HUES64 (cell line): ENCODE data around the gene ACSM5.
"Not testable (repeated sequence)": the region's sequence is repeated elsewhere in the genome, so short reads cannot be mapped to it uniquely, and the experiment has no call there.

Experiments
- H3K27ac ChIP-seq: 2 replicates; pipeline ENCODE4 v1.7.0; 2013; ENCODE audit warnings: low read depth, low read length, inconsistent platforms
- H3K27me3 ChIP-seq: 2 replicates; pipeline ENCODE4 v1.6.1; 2013; ENCODE audit warnings: mild to moderate bottlenecking, low read length; ENCODE audit not compliant: insufficient read depth
- H3K36me3 ChIP-seq: 2 replicates; pipeline ENCODE4 v1.6.1; 2013; ENCODE audit warnings: mild to moderate bottlenecking, low read length; ENCODE audit not compliant: insufficient read depth
- H3K4me1 ChIP-seq: 2 replicates; pipeline ENCODE4 v1.6.1; 2013; ENCODE audit warnings: mild to moderate bottlenecking, low read length, moderate library complexity; ENCODE audit not compliant: insufficient read depth
- H3K4me3 ChIP-seq: 2 replicates; pipeline ENCODE4 v1.5.1; 2013; ENCODE audit warnings: mild to moderate bottlenecking, low read length, moderate library complexity
- H3K9ac ChIP-seq: 2 replicates; pipeline ENCODE4 v1.6.1; 2013; ENCODE audit warnings: mild to moderate bottlenecking, low read depth, low read length
- H3K9me3 ChIP-seq: 2 replicates; pipeline ENCODE4 v1.6.1; 2013; ENCODE audit warnings: low read depth, low read length; ENCODE audit not compliant: insufficient read depth
- WGBS: fragments of 150-250, 120-280 bp; methylation state at CpG from one replicate; pipeline ENCODE4 v1.1.7; 2013; ENCODE audit warnings: missing lambda C conversion rate; 5-methylcytosine and 5-hydroxymethylcytosine counted together

The ACSM5 gene

DNA sequence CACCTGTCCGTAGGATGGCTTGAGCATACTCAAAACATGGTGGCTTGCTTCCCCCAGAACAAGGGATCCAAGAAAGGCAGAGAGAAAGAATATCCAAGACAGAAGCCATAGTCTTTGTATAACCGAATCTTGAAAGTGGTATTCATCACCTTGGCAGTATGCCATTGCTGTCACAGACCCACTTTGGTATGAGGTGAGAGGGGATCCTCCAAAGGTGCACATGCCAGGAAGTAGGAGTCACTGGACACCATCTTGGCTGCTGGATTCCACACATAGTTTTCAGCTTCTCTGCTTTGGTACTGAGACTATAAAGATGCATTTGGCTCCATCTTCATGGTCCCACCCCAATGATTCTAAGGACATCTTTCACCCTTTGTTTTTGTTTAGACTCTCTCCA is 18.1 kb downstream of the ACSM5 start:
- H3K9ac ChIP-seq, H3K4me3 ChIP-seq, H3K36me3 ChIP-seq, H3K4me1 ChIP-seq, H3K9me3 ChIP-seq, H3K27me3 ChIP-seq, H3K27ac ChIP-seq: not testable (repeated sequence)
- WGBS: 91% methylated on average over 2 of the region's 2 CpGs

DNA sequence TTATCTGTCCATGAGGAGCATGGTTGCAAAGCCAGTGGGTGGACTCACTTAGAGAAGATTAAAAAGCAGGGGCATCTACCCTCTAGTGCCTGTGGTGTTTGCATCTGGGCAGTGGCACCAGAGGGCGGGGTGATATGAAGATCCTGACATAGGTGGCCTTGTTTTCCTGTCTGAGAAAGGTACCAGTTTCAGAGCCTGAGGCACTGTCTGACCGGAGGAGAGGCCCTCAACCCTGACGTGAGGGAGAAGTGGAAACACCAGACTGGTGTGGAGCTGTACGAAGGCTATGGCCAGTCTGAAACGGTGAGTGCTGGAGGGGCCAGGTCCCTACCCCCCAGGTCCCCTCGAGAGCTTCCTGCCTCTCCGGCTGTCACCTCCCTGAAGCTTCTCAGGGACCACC is 20.2 kb downstream of the ACSM5 start:
- H3K27ac ChIP-seq, H3K9ac ChIP-seq, H3K36me3 ChIP-seq, H3K9me3 ChIP-seq, H3K4me1 ChIP-seq, H3K4me3 ChIP-seq, H3K27me3 ChIP-seq: not testable (repeated sequence)
- WGBS: 87% methylated on average over 7 of the region's 7 CpGs

GRCh38 chr16:20430480-20430879 is 21.1 kb downstream of the ACSM5 start:
- H3K36me3 ChIP-seq, H3K27me3 ChIP-seq, H3K4me1 ChIP-seq, H3K9ac ChIP-seq, H3K27ac ChIP-seq, H3K4me3 ChIP-seq, H3K9me3 ChIP-seq: not testable (repeated sequence)
- 88% methylated on average over 1 of the region's 1 CpG for WGBS

GRCh38 chr16:20430948-20431347 is 21.6 kb downstream of the ACSM5 start:
- 93% methylated on average over 11 of the region's 11 CpGs for WGBS
- Histone ChIP-seq H3K9me3 (no peaks in the 10 kb centered on the region), H3K4me1 (no peaks in the 10 kb centered on the region), H3K4me3 (no peak overlapping the region), H3K36me3 (no peaks in the 10 kb centered on the region), H3K9ac (no peak overlapping the region), H3K27ac (no peak overlapping the region), H3K27me3 (no peaks in the 10 kb centered on the region)

GRCh38 chr16:20438950-20439349 is 29.6 kb downstream of the ACSM5 start:
- not testable (repeated sequence) for H3K36me3 ChIP-seq, H3K27me3 ChIP-seq, H3K9me3 ChIP-seq, H3K4me3 ChIP-seq, H3K9ac ChIP-seq, H3K4me1 ChIP-seq, H3K27ac ChIP-seq
- 80% methylated on average over 1 of the region's 2 CpGs for WGBS

GRCh38 chr16:20439820-20440231 is 30.5 kb downstream of the ACSM5 start:
- not testable (repeated sequence) for H3K4me1 ChIP-seq, H3K36me3 ChIP-seq, H3K27me3 ChIP-seq, H3K27ac ChIP-seq, H3K9me3 ChIP-seq, H3K4me3 ChIP-seq, H3K9ac ChIP-seq
- WGBS: 90% methylated on average over 3 of the region's 3 CpGs

GRCh38 chr16:20440731-20441130 is 31.4 kb downstream of the ACSM5 start:
- H3K4me3 ChIP-seq, H3K9ac ChIP-seq, H3K27ac ChIP-seq, H3K36me3 ChIP-seq, H3K27me3 ChIP-seq, H3K4me1 ChIP-seq, H3K9me3 ChIP-seq: not testable (repeated sequence)
- WGBS: no CpG with 5 or more reads among the region's 1 CpG

GRCh38 chr16:20441191-20441590 is 31.9 kb downstream of the ACSM5 start:
- Histone ChIP-seq H3K4me1 (no peaks in the 10 kb centered on the region), H3K27ac (no peak overlapping the region), H3K36me3 (no peaks in the 10 kb centered on the region), H3K27me3 (no peaks in the 10 kb centered on the region), H3K4me3 (no peak overlapping the region), H3K9ac (no peak overlapping the region), H3K9me3 (no peaks in the 10 kb centered on the region)
- whole genome bisulfite sequencing: 84% methylated on average over 2 of the region's 3 CpGs

- WGBS: 100% methylated on average over 2 of the region's 4 CpGs
- H3K4me3 ChIP-seq, H3K27me3 ChIP-seq, H3K9me3 ChIP-seq, H3K27ac ChIP-seq, H3K4me1 ChIP-seq, H3K36me3 ChIP-seq, H3K9ac ChIP-seq: not testable (repeated sequence)
These were observed 32.5 kb downstream of the ACSM5 start for GRCh38 chr16:20441859-20442258.

GRCh38 chr16:20446652-20447393 is 37.5 kb downstream of the ACSM5 start:
- not testable (repeated sequence) for H3K9me3 ChIP-seq, H3K27me3 ChIP-seq, H3K27ac ChIP-seq, H3K36me3 ChIP-seq, H3K4me3 ChIP-seq, H3K9ac ChIP-seq, H3K4me1 ChIP-seq
- WGBS: no CpG with 5 or more reads among the region's 3 CpGs

- H3K27me3 ChIP-seq, H3K27ac ChIP-seq, H3K9me3 ChIP-seq, H3K9ac ChIP-seq, H3K4me1 ChIP-seq, H3K4me3 ChIP-seq, H3K36me3 ChIP-seq: not testable (repeated sequence)
- WGBS: no CpG with 5 or more reads among the region's 1 CpG
These were observed 42.0 kb downstream of the ACSM5 start, which contains the start of gene ACSM2A for GRCh38 chr16:20451364-20451763. ACSM2A (plus strand) TSS chr16:20451521; CDS start chr16:20460115, 8,594 bp downstream.

GRCh38 chr16:20453633-20454032 is 44.3 kb downstream of the ACSM5 start:
- H3K36me3 ChIP-seq, H3K27ac ChIP-seq, H3K9ac ChIP-seq, H3K9me3 ChIP-seq, H3K27me3 ChIP-seq, H3K4me3 ChIP-seq, H3K4me1 ChIP-seq: not testable (repeated sequence)
- whole genome bisulfite sequencing: 80% methylated on average over 1 of the region's 5 CpGs
